Loucy (cell line): ENCODE data around the gene CALU.

ENCODE experiments used
- H2AFZ ChIP-seq: fragments of 200-600 bp; sonication (generic); 2 replicates; pipeline ENCODE4 v1.6.0; 2016; ENCODE audit warnings: antibody characterized with exemption, mild to moderate bottlenecking, low read length, moderate library complexity
- H3F3A ChIP-seq: fragments of 200-600 bp; 2 replicates; pipeline ENCODE4 v1.6.0; 2016; ENCODE audit warnings: antibody characterized with exemption, low read depth, mild to moderate bottlenecking
- H3K27me3 ChIP-seq: fragments of 200-600 bp; sonication (generic); 2 replicates; pipeline ENCODE4 v1.6.1; 2014; ENCODE audit warnings: low read length, mild to moderate bottlenecking; ENCODE audit not compliant: insufficient read depth, poor library complexity, severe bottlenecking
- H3K36me3 ChIP-seq: fragments of 200-600 bp; sonication (generic); 2 replicates; pipeline ENCODE4 v1.6.1; 2016; ENCODE audit warnings: low read length; ENCODE audit not compliant: insufficient read depth
- H3K4me1 ChIP-seq: fragments of 200-600 bp; sonication (generic); 2 replicates; pipeline ENCODE4 v1.5.1; 2014; ENCODE audit warnings: low read length, mild to moderate bottlenecking; ENCODE audit not compliant: insufficient read depth, poor library complexity, severe bottlenecking
- H3K4me2 ChIP-seq: fragments of 200-600 bp; sonication (generic); 2 replicates; pipeline ENCODE4 v1.6.0; 2014; ENCODE audit warnings: antibody characterized with exemption, low read length, low read depth, mild to moderate bottlenecking; ENCODE audit not compliant: poor library complexity, severe bottlenecking
- H3K4me3 ChIP-seq: fragments of 200-600 bp; sonication (generic); 2 replicates; pipeline ENCODE4 v1.5.1; 2014; ENCODE audit warnings: low read length, mild to moderate bottlenecking, mixed read lengths; ENCODE audit not compliant: poor library complexity, severe bottlenecking
- H3K79me2 ChIP-seq: fragments of 200-600 bp; sonication (generic); 2 replicates; pipeline ENCODE4 v1.6.1; 2014; ENCODE audit warnings: low read length; ENCODE audit not compliant: insufficient read depth
- H3K9ac ChIP-seq: fragments of 200-600 bp; sonication (generic); 2 replicates; pipeline ENCODE4 v1.6.0; 2014; ENCODE audit warnings: mild to moderate bottlenecking, low read depth, low read length, moderate library complexity; ENCODE audit not compliant: poor library complexity, severe bottlenecking
- H3K9me2 ChIP-seq: fragments of 200-600 bp; sonication (generic); replicated peaks from 2 replicates; pipeline ENCODE4 v1.6.1; 2016; ENCODE audit warnings: low read depth, low read length, mixed read lengths
- H3K9me3 ChIP-seq: fragments of 200-600 bp; sonication (generic); 2 replicates; pipeline ENCODE4 v1.6.1; 2014; ENCODE audit warnings: mild to moderate bottlenecking, antibody characterized with exemption, low read length, low read depth; ENCODE audit not compliant: insufficient read depth
- H4K20me1 ChIP-seq: fragments of 200-600 bp; sonication (generic); 2 replicates; pipeline ENCODE4 v1.6.0; 2014; ENCODE audit warnings: antibody characterized with exemption, low read length, mild to moderate bottlenecking; ENCODE audit not compliant: insufficient read depth, poor library complexity, severe bottlenecking
- CTCF ChIP-seq: fragments of 200-600 bp; sonication (generic); conservative IDR thresholded peaks from 2 replicates; pipeline ENCODE4 v1.5.1; 2014; ENCODE audit warnings: mild to moderate bottlenecking, antibody characterized with exemption, low read length
- EZH2phosphoT487 ChIP-seq: fragments of 200-600 bp; IDR thresholded peaks from 2 replicates; pipeline ENCODE4 v1.6.1; 2018; ENCODE audit warnings: antibody characterized with exemption, mild to moderate bottlenecking, moderate library complexity, borderline replicate concordance

CALU gene

GRCh38 chr7:128796327-128796726 lies 57.2 kb downstream of the CALU start:
- H3K9ac ChIP-seq: no peak overlapping the region

DNA sequence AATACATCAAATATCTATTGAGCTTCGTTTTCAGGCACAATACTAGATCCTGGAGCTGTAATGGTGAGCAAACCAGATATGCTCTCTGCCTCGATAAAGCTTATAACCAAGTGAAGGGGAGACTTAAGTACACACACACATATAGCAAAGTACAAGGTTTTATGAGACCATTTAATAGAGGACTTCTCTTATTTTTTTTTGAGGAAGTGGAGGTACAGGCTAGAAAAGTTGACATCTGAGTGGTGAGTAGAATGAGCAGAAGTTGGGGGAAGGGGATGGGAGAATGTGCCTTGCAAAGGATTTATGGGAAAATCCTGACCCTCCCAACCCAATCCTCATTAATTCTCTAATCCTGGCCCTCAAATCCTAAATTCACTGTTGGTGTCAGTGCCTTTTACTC lies 60.3 kb downstream of the CALU start:
- no peak overlapping the region for H3K9ac ChIP-seq
- no peak overlapping the region for H2AFZ ChIP-seq
- no peaks in the 10 kb centered on the region for H3K9me3 ChIP-seq
- H3K4me3 ChIP-seq: no peak overlapping the region
- peaks cover 4% of the 10 kb centered on the region for H4K20me1 ChIP-seq
- H3K9me2 ChIP-seq: no peaks in the 10 kb centered on the region
- no peaks in the 10 kb centered on the region for H3F3A ChIP-seq
- no peaks in the 10 kb centered on the region for H3K27me3 ChIP-seq
- H3K36me3 ChIP-seq: peaks cover 39% of the 10 kb centered on the region; the same call in 1 of the 2 replicates
- peaks cover 2% of the 10 kb centered on the region for H3K4me1 ChIP-seq
- no peak overlapping the region for H3K4me2 ChIP-seq
- peaks cover 9% of the 10 kb centered on the region; the same call in 1 of the 2 replicates for H3K79me2 ChIP-seq
- no peak for TF ChIP-seq CTCF
- no peak for TF ChIP-seq EZH2phosphoT487

More at GRCh38 chr7:128796327-128796726, 57.2 kb downstream of the CALU start:
- H3K79me2 ChIP-seq: peaks cover 36% of the 10 kb centered on the region
- peaks cover 22% of the 10 kb centered on the region for H3K4me1 ChIP-seq
- H3K9me3 ChIP-seq: no peaks in the 10 kb centered on the region
- no peak for TF ChIP-seq EZH2phosphoT487
- H3K4me3 ChIP-seq: no peak overlapping the region
- H3F3A ChIP-seq: peaks cover 3% of the 10 kb centered on the region; the same call in 1 of the 2 replicates
- peaks cover 16% of the 10 kb centered on the region; the same call in 1 of the 2 replicates for H3K36me3 ChIP-seq
- no peaks in the 10 kb centered on the region for H3K9me2 ChIP-seq
- peaks cover 4% of the 10 kb centered on the region for H4K20me1 ChIP-seq
- no peaks in the 10 kb centered on the region for H3K27me3 ChIP-seq
- no peak overlapping the region for H3K4me2 ChIP-seq
- no peak overlapping the region for H2AFZ ChIP-seq

GRCh38 chr7:128800567-128800966 lies 61.4 kb downstream of the CALU start:
- TF ChIP-seq CTCF (no peak), EZH2phosphoT487 (no peak)
- Histone ChIP-seq H2AFZ (no peak overlapping the region), H3K4me2 (no peak overlapping the region), H3K9me2 (no peaks in the 10 kb centered on the region), H3K79me2 (no peaks in the 10 kb centered on the region), H4K20me1 (no peaks in the 10 kb centered on the region), H3K9me3 (no peaks in the 10 kb centered on the region), H3F3A (no peaks in the 10 kb centered on the region), H3K4me1 (no peaks in the 10 kb centered on the region), H3K4me3 (no peak overlapping the region), H3K27me3 (no peaks in the 10 kb centered on the region), H3K36me3 (peaks cover 41% of the 10 kb centered on the region; the same call in 1 of the 2 replicates), H3K9ac (no peak overlapping the region)

GRCh38 chr7:128801003-128801402 lies 61.8 kb downstream of the CALU start:
- no peak overlapping the region for H3K4me3 ChIP-seq
- H4K20me1 ChIP-seq: no peaks in the 10 kb centered on the region
- H3K4me1 ChIP-seq: no peaks in the 10 kb centered on the region
- no peaks in the 10 kb centered on the region for H3F3A ChIP-seq
- H3K79me2 ChIP-seq: no peaks in the 10 kb centered on the region
- H2AFZ ChIP-seq: no peak overlapping the region
- H3K27me3 ChIP-seq: no peaks in the 10 kb centered on the region
- TF ChIP-seq EZH2phosphoT487 (no peak), CTCF (no peak)
- no peaks in the 10 kb centered on the region for H3K9me3 ChIP-seq
- no peak overlapping the region for H3K9ac ChIP-seq
- no peaks in the 10 kb centered on the region for H3K9me2 ChIP-seq
- H3K4me2 ChIP-seq: no peak overlapping the region
- peaks cover 46% of the 10 kb centered on the region; the same call in 1 of the 2 replicates for H3K36me3 ChIP-seq
